Mesendoderm (in vitro differentiated cells): ENCODE measurements around the gene SMARCC2.
A peak's percentile ranks its signal among the peaks of the same experiment; 100 is the strongest.

ENCODE experiments used
- DNase-seq: peaks from one replicate; pipeline ENCODE4 v3.0.0; 2013
- H2AK5ac ChIP-seq: 2 replicates; pipeline ENCODE4 v1.6.1; 2013; ENCODE audit warnings: low read length, inconsistent platforms
- H2BK120ac ChIP-seq: 2 replicates; pipeline ENCODE4 v1.6.1; 2013; ENCODE audit warnings: low read depth, mild to moderate bottlenecking, low read length, moderate library complexity, mixed read lengths
- H2BK15ac ChIP-seq: replicated peaks from 2 replicates; pipeline ENCODE4 v1.6.1; 2013; ENCODE audit warnings: low read depth, mild to moderate bottlenecking, moderate library complexity
- H2BK5ac ChIP-seq: 2 replicates; pipeline ENCODE4 v1.6.1; 2013; ENCODE audit warnings: low read length, inconsistent platforms
- H3K18ac ChIP-seq: 2 replicates; pipeline ENCODE4 v1.6.1; 2013; ENCODE audit warnings: mild to moderate bottlenecking, low read length, mixed read lengths
- H3K23ac ChIP-seq: one replicate; pipeline ENCODE4 v1.6.1; 2013; ENCODE audit warnings: low read length
- H3K27ac ChIP-seq: 2 replicates; pipeline ENCODE4 v1.5.1; 2013; ENCODE audit warnings: low read depth, mild to moderate bottlenecking, inconsistent platforms, low read length, moderate library complexity
- H3K27me3 ChIP-seq: 2 replicates; pipeline ENCODE4 v1.6.1; 2013; ENCODE audit warnings: low read length, control low read depth, mild to moderate bottlenecking, inconsistent platforms; ENCODE audit not compliant: insufficient read depth, poor library complexity
- H3K36me3 ChIP-seq: 2 replicates; pipeline ENCODE4 v1.6.1; 2013; ENCODE audit warnings: low read length, inconsistent platforms; ENCODE audit not compliant: control insufficient read depth, insufficient read depth
- H3K4ac ChIP-seq: one replicate; pipeline ENCODE4 v1.6.1; 2013; ENCODE audit warnings: low read depth, mild to moderate bottlenecking, low read length, moderate library complexity
- H3K4me1 ChIP-seq: 2 replicates; pipeline ENCODE4 v1.6.1; 2013; ENCODE audit warnings: low read depth, low read length, inconsistent platforms; ENCODE audit not compliant: control insufficient read depth
- H3K4me2 ChIP-seq: 2 replicates; pipeline ENCODE4 v1.6.1; 2013; ENCODE audit warnings: low read length
- H3K4me3 ChIP-seq: 2 replicates; pipeline ENCODE4 v1.5.1; 2013; ENCODE audit warnings: mild to moderate bottlenecking, low read length
- H3K56ac ChIP-seq: one replicate; pipeline ENCODE4 v1.6.1; 2013; ENCODE audit warnings: low read length
- H3K79me1 ChIP-seq: 2 replicates; pipeline ENCODE4 v1.6.1; 2013; ENCODE audit warnings: low read length, inconsistent platforms
- H3K79me2 ChIP-seq: 2 replicates; pipeline ENCODE4 v1.6.1; 2013; ENCODE audit warnings: mild to moderate bottlenecking, low read length; ENCODE audit not compliant: control insufficient read depth, insufficient read depth
- H3K9ac ChIP-seq: 2 replicates; pipeline ENCODE4 v1.6.1; 2013; ENCODE audit warnings: low read length, inconsistent platforms
- H4K5ac ChIP-seq: one replicate; pipeline ENCODE4 v1.6.1; 2013; ENCODE audit warnings: low read length
- H4K8ac ChIP-seq: one replicate; pipeline ENCODE4 v1.6.1; 2013; ENCODE audit warnings: low read depth, mild to moderate bottlenecking, control low read depth, low read length, moderate library complexity
- WGBS: extraction: QIAGEN DNeasy Blood & Tissue Kit; methylation state at CpG from one replicate; pipeline ENCODE4 v1.1.7; 2013; ENCODE audit warnings: low lambda C conversion rate, missing lambda C conversion rate; ENCODE audit not compliant: insufficient coverage; ENCODE audit errors: extremely low coverage; 5-methylcytosine and 5-hydroxymethylcytosine counted together

SMARCC2 gene

GRCh38 chr12:56224102-56224701 is 34.9 kb upstream of the SMARCC2 start, which contains the start of gene NABP2:
Gene NABP2 (plus strand): TSS chr12:56224342. CDS start chr12:56224857, 515 bp downstream.
- H3K4me3 ChIP-seq = peak within 1 kb of the TSS; percentile 44
- H3K9ac ChIP-seq = peak within 1 kb of the TSS; percentile 72
- DNase-seq = peak; percentile 99
- peak within 1 kb of the TSS; percentile 74 for H4K5ac ChIP-seq
- H3K27me3 ChIP-seq = no peaks in the 10 kb centered on the region
- H3K36me3 ChIP-seq = no peaks in the 10 kb centered on the region
- H2AK5ac ChIP-seq = no peak within 1 kb of the TSS
- no CpG with 5 or more reads among the region's 41 CpGs for WGBS
- peak within 1 kb of the TSS; percentile 90 for H3K56ac ChIP-seq
- H3K23ac ChIP-seq = no peak within 1 kb of the TSS
- H3K79me2 ChIP-seq = peaks cover 10% of the 10 kb centered on the region
- H3K27ac ChIP-seq = peak within 1 kb of the TSS; percentile 25
- H2BK15ac ChIP-seq = peak within 1 kb of the TSS; percentile 42
- peak within 1 kb of the TSS; percentile 58 for H3K4ac ChIP-seq
- H3K4me1 ChIP-seq = no peaks in the 10 kb centered on the region
- H3K4me2 ChIP-seq = peak within 1 kb of the TSS; percentile 20
- H4K8ac ChIP-seq = peak within 1 kb of the TSS; percentile 15
- no peak within 1 kb of the TSS for H2BK5ac ChIP-seq
- H3K18ac ChIP-seq = peak within 1 kb of the TSS; percentile 63
- no peaks in the 10 kb centered on the region for H3K79me1 ChIP-seq
- no peak within 1 kb of the TSS for H2BK120ac ChIP-seq

DNA sequence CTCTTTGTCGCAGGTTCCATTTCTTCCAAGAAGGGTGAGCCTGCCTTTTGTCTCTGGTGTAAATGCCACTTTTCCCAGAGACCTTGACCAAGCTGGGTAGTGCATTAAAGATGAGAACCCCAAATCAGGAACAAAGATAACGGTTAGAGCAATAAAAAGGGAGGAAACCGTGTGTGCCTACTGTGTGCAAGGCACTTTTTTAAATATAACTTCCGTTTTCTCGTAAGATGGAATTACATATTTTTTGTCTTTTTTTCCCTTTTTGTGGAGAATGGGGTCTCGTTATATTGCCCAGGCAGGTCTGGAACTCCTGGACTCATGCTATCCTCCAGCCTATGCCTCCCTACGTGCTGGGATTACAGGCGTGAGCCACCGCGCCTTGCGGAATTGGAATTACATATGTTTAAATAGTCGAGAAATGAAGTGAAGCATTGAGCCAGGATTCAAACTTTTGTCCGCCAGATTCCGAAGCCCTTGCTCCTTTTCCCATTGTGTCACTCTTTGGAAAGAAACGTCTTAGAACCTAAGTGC is 34.4 kb upstream of the SMARCC2 start:
- peak overlapping the region; percentile 63 for H3K18ac ChIP-seq
- H3K4me1 ChIP-seq = no peaks in the 10 kb centered on the region
- H2AK5ac ChIP-seq = no peak overlapping the region
- no peak overlapping the region for H2BK120ac ChIP-seq
- H3K27ac ChIP-seq = peak overlapping the region; percentile 25
- H3K4me3 ChIP-seq = no peak overlapping the region
- WGBS = no CpG with 5 or more reads among the region's 15 CpGs
- peak overlapping the region; percentile 4 for H3K4me2 ChIP-seq
- H4K5ac ChIP-seq = peak overlapping the region; percentile 74
- peak overlapping the region; percentile 69 for H3K9ac ChIP-seq
- no peak overlapping the region for H2BK5ac ChIP-seq
- H3K27me3 ChIP-seq = no peaks in the 10 kb centered on the region
- no peaks in the 10 kb centered on the region for H3K36me3 ChIP-seq
- no peak overlapping the region for H3K4ac ChIP-seq
- peak overlapping the region; percentile 90 for H3K56ac ChIP-seq
- DNase-seq = no peak
- peaks cover 10% of the 10 kb centered on the region for H3K79me2 ChIP-seq
- H3K23ac ChIP-seq = no peak overlapping the region
- no peak overlapping the region for H2BK15ac ChIP-seq
- H4K8ac ChIP-seq = peak overlapping the region; percentile 15
- no peaks in the 10 kb centered on the region for H3K79me1 ChIP-seq

- no peaks in the 10 kb centered on the region for H3K36me3 ChIP-seq
Observed at GRCh38 chr12:56222531-56222895, 33.2 kb upstream of the SMARCC2 start.

GRCh38 chr12:56221757-56222530 is 32.7 kb upstream of the SMARCC2 start, which contains the start of gene RNF41:
Gene RNF41 (minus strand): TSS chr12:56221922. CDS start chr12:56214047, 7,875 bp downstream.
- H2BK120ac ChIP-seq = no peak within 1 kb of the TSS

More at GRCh38 chr12:56222531-56222895, 33.2 kb upstream of the SMARCC2 start:
- H3K79me1 ChIP-seq = peaks cover 1% of the 10 kb centered on the region
- peak overlapping the region; percentile 50 for H3K4me2 ChIP-seq
- H4K5ac ChIP-seq = no peak overlapping the region
- peak overlapping the region; percentile 6 for H3K4me3 ChIP-seq
- H2BK120ac ChIP-seq = no peak overlapping the region
- H3K4me1 ChIP-seq = no peaks in the 10 kb centered on the region
- no peak for DNase-seq
- no peak overlapping the region for H3K23ac ChIP-seq
- peaks cover 10% of the 10 kb centered on the region for H3K79me2 ChIP-seq
- peak overlapping the region; percentile 43 for H4K8ac ChIP-seq
- no peak overlapping the region for H3K18ac ChIP-seq
- H3K4ac ChIP-seq = peak overlapping the region; percentile 11
- peak overlapping the region; percentile 69 for H3K9ac ChIP-seq
- peak overlapping the region; percentile 55 for H3K27ac ChIP-seq
- WGBS = no CpG with 5 or more reads among the region's 4 CpGs
- peak overlapping the region; percentile 84 for H3K56ac ChIP-seq
- H2AK5ac ChIP-seq = no peak overlapping the region
- no peaks in the 10 kb centered on the region for H3K27me3 ChIP-seq
- H2BK15ac ChIP-seq = no peak overlapping the region
- no peak overlapping the region for H2BK5ac ChIP-seq

DNA sequence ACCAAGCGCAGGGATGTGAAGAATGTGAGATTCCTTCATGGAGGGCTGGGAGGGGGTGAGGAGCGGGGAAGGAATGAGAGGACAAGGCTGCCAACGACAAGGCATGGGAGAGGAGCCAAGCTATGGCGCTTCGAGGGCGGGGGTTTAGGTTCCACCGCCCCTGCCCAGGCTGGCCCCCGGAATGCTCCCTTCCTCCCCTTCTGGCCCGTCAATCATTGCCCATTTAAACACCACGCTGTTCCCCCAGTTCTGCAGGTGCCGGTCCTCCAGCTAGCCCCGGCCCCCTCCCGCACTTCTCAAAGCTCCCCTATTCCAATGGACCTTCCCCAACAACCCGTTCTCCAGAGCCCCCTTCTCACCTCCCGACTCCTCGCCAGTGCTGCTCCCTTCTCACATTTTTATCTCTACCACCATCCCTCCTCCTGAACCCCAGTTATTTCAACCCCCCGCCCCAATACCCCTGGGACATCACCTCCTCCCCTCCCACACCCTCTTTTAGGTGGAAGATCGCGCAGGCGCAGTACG is 32.0 kb upstream of the SMARCC2 start:
- H3K4me1 ChIP-seq = no peaks in the 10 kb centered on the region
- no peak overlapping the region for H2BK15ac ChIP-seq
- H3K79me2 ChIP-seq = peaks cover 14% of the 10 kb centered on the region
- H2BK5ac ChIP-seq = peak overlapping the region; percentile 45
- peaks cover 6% of the 10 kb centered on the region for H3K79me1 ChIP-seq
- H2BK120ac ChIP-seq = no peak overlapping the region
- H3K4me2 ChIP-seq = peak overlapping the region; percentile 98
- H3K9ac ChIP-seq = peak overlapping the region; percentile 92
- peaks cover 3% of the 10 kb centered on the region for H3K36me3 ChIP-seq
- no peak overlapping the region for H4K5ac ChIP-seq
- WGBS = no CpG with 5 or more reads among the region's 21 CpGs
- H3K27me3 ChIP-seq = no peaks in the 10 kb centered on the region
- peak overlapping the region; percentile 94 for H3K56ac ChIP-seq
- DNase-seq = peak; percentile 87
- peak overlapping the region; percentile 66 for H3K23ac ChIP-seq
- H3K18ac ChIP-seq = peak overlapping the region; percentile 23
- no peak overlapping the region for H4K8ac ChIP-seq
- H3K27ac ChIP-seq = peak overlapping the region; percentile 84
- H3K4me3 ChIP-seq = peak overlapping the region; percentile 95
- H2AK5ac ChIP-seq = peak overlapping the region; percentile 91
- H3K4ac ChIP-seq = peak overlapping the region; percentile 28

More at GRCh38 chr12:56221757-56222530, 32.7 kb upstream of the SMARCC2 start, which contains the start of gene RNF41:
- Histone ChIP-seq H3K4me2 (peak within 1 kb of the TSS; percentile 98), H3K56ac (peak within 1 kb of the TSS; percentile 94), H3K36me3 (no peaks in the 10 kb centered on the region), H3K23ac (peak within 1 kb of the TSS; percentile 98), H4K5ac (no peak within 1 kb of the TSS), H3K79me1 (peaks cover 3% of the 10 kb centered on the region), H3K18ac (peak within 1 kb of the TSS; percentile 23), H2AK5ac (peak within 1 kb of the TSS; percentile 91), H3K9ac (peak within 1 kb of the TSS; percentile 92), H3K4me1 (no peaks in the 10 kb centered on the region), H2BK15ac (no peak within 1 kb of the TSS), H3K4me3 (peak within 1 kb of the TSS; percentile 95), H3K4ac (peak within 1 kb of the TSS; percentile 28), H3K27ac (peak within 1 kb of the TSS; percentile 84), H3K27me3 (no peaks in the 10 kb centered on the region), H3K79me2 (peaks cover 12% of the 10 kb centered on the region), H2BK5ac (peak within 1 kb of the TSS; percentile 45), H4K8ac (peak within 1 kb of the TSS; percentile 43)
- whole genome bisulfite sequencing = no CpG with 5 or more reads among the region's 42 CpGs
- DNase-seq = peak; percentile 99
